ENCODE results near the gene APOBEC3G. TPM values are rescaled to one million over a fixed set of nuclear protein-coding genes. Genes with fewer than 3 reads are reported as not detected.
"Not testable (repeated sequence)": the region's sequence is repeated elsewhere in the genome, so short reads cannot be mapped to it uniquely, and the experiment has no call there.

The APOBEC3G gene
- polyA plus RNA-seq, 1 donor (not counting 4 experiments of a cell fraction or from before 2014, with no cell fraction given): 7.8 TPM

DNA sequence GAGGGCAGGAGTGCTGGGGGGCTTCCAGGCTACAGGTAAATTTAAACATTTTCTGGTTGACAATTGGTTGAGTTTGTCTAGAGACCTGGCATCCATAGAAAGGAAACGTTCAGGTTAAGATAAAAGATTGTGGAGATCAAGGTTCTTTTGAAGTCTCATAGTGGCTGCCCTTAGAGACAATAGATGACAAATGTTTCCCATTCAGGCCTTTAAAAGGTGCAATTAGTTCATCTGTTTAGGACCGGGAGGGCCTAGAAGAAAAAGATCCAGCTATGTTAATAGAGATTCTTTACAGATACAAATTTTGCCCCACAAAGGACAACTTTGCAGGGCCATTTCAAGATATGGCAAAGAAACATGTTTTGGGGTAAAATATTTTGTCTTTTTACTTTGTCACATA is 40.0 kb upstream of the APOBEC3G start:
- H3K4me3 ChIP-seq (ENCODE audit: control insufficient read depth in 2 of 3, extremely low read depth in 1 of 3, insufficient read depth in 2 of 3, low read depth in 1 of 3, low read length in 3 of 3); H4K20me1 ChIP-seq (ENCODE audit: control insufficient read depth, extremely low read depth, insufficient read depth, low read length); H3K4me2 ChIP-seq (ENCODE audit: control insufficient read depth, extremely low read depth, insufficient read depth, low read depth, low read length); H3K9ac ChIP-seq (ENCODE audit: control insufficient read depth, extremely low read depth, insufficient read depth, low read length); H3K36me3 ChIP-seq (ENCODE audit: control insufficient read depth in 2 of 2, extremely low read depth in 1 of 2, insufficient read depth in 2 of 2, low read length in 2 of 2); H3K27ac ChIP-seq (ENCODE audit: control insufficient read depth, insufficient read depth, low read length); DNase-seq (ENCODE audit: low read depth, low spot score); H3K79me2 ChIP-seq (ENCODE audit: control insufficient read depth, insufficient read depth, low read length); H3K9me3 ChIP-seq (ENCODE audit: control insufficient read depth, low read depth, low read length); H3K27me3 ChIP-seq (ENCODE audit: control insufficient read depth, extremely low read depth, insufficient read depth, low read length); FAIRE-seq; H3K9me1 ChIP-seq (ENCODE audit: control insufficient read depth, extremely low read depth, insufficient read depth, low read length); H3K4me1 ChIP-seq (ENCODE audit: control insufficient read depth, extremely low read depth, insufficient read depth, low read length); dilution Hi-C loops (cut with MboI; ENCODE audit: extremely low pct_ligation_motif_present, low sequenced_read_pairs); H2AFZ ChIP-seq (ENCODE audit: control insufficient read depth, low read length): not testable (repeated sequence)

DNA sequence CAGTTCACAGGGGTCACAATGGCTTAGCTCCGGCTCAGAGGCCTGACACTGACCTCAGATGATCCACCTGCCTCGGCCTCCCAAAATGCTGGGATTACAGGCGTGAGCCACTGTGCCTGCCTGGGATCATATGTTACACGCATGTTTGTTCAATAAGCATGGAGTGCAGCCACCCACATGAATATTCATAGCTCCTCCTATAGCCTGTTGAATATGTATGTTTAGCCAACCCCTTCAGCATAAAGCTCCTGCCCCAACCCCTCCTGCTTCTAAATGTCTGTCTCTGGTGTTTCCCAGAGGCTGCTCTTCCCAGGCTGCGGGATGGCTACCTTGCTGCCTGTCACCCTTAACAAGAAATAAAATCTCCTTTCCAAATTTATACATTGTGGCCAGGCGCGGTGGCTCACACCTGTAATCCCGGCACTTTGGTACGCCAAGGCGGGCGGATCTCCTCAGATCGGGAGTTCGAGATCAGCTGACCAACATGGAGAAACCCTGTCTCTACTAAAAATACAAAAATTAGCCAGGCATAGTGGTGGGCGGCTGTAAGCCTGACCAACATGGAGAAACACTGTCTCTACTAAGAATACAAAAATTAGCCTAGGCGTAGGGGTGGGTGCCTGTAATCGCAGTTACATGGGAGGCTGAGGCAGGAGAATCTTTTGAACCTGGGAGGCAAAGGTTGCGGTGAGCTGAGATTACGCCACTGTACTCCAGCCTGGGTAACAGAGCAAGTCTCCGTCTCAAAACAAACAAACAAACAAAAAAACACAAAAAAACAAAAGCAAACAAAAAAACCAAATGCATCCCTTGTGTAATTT is 37.6 kb upstream of the APOBEC3G start:
- Histone ChIP-seq H3K4me3 (ENCODE audit: control insufficient read depth in 2 of 3, extremely low read depth in 1 of 3, insufficient read depth in 2 of 3, low read depth in 1 of 3, low read length in 3 of 3) (no peak overlapping the region), H3K9me3 (ENCODE audit: control insufficient read depth, low read depth, low read length) (no peaks in the 10 kb centered on the region), H3K79me2 (ENCODE audit: control insufficient read depth, insufficient read depth, low read length) (peaks cover 7% of the 10 kb centered on the region), H3K4me1 (ENCODE audit: control insufficient read depth, extremely low read depth, insufficient read depth, low read length) (peaks cover 3% of the 10 kb centered on the region), H3K27ac (ENCODE audit: control insufficient read depth, insufficient read depth, low read length) (no peak overlapping the region), H3K4me2 (ENCODE audit: control insufficient read depth, extremely low read depth, insufficient read depth, low read depth, low read length) (no peak overlapping the region), H3K9me1 (ENCODE audit: control insufficient read depth, extremely low read depth, insufficient read depth, low read length) (no peaks in the 10 kb centered on the region), H3K27me3 (ENCODE audit: control insufficient read depth, extremely low read depth, insufficient read depth, low read length) (no peaks in the 10 kb centered on the region), H3K9ac (ENCODE audit: control insufficient read depth, extremely low read depth, insufficient read depth, low read length) (no peak overlapping the region), H3K36me3 (ENCODE audit: control insufficient read depth in 2 of 2, extremely low read depth in 1 of 2, insufficient read depth in 2 of 2, low read length in 2 of 2) (peaks cover 0 to 1% of the 10 kb centered on the region in 2 experiments), H2AFZ (ENCODE audit: control insufficient read depth, low read length) (no peak overlapping the region), H4K20me1 (ENCODE audit: control insufficient read depth, extremely low read depth, insufficient read depth, low read length) (no peaks in the 10 kb centered on the region)
- DNase-seq (ENCODE audit: low read depth, low spot score) (no peak), FAIRE-seq (no peak)
- dilution Hi-C loops (cut with MboI; ENCODE audit: extremely low pct_ligation_motif_present, low sequenced_read_pairs): no loop called here
- TF ChIP-seq, protein P1, sequence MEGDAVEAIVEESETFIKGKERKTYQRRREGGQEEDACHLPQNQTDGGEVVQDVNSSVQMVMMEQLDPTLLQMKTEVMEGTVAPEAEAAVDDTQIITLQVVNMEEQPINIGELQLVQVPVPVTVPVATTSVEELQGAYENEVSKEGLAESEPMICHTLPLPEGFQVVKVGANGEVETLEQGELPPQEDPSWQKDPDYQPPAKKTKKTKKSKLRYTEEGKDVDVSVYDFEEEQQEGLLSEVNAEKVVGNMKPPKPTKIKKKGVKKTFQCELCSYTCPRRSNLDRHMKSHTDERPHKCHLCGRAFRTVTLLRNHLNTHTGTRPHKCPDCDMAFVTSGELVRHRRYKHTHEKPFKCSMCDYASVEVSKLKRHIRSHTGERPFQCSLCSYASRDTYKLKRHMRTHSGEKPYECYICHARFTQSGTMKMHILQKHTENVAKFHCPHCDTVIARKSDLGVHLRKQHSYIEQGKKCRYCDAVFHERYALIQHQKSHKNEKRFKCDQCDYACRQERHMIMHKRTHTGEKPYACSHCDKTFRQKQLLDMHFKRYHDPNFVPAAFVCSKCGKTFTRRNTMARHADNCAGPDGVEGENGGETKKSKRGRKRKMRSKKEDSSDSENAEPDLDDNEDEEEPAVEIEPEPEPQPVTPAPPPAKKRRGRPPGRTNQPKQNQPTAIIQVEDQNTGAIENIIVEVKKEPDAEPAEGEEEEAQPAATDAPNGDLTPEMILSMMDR (optimal IDR thresholded peaks at IDR 0.05 in 1 of 3, IDR thresholded peaks at IDR 0.05 in 1 of 3, conservative IDR thresholded peaks at IDR 0.05 in 1 of 3; ENCODE audit: extremely low read depth in 1 of 3, insufficient read depth in 2 of 3, low read length in 3 of 3): no peak
- no peak for TF ChIP-seq EZH2 (IDR thresholded peaks at IDR 0.05; ENCODE audit: low read length)

- FAIRE-seq; H3K27ac ChIP-seq (ENCODE audit: control insufficient read depth, insufficient read depth, low read length); dilution Hi-C loops (cut with MboI; ENCODE audit: extremely low pct_ligation_motif_present, low sequenced_read_pairs); DNase-seq (ENCODE audit: low read depth, low spot score); H4K20me1 ChIP-seq (ENCODE audit: control insufficient read depth, extremely low read depth, insufficient read depth, low read length); H3K9ac ChIP-seq (ENCODE audit: control insufficient read depth, extremely low read depth, insufficient read depth, low read length); H2AFZ ChIP-seq (ENCODE audit: control insufficient read depth, low read length); H3K9me1 ChIP-seq (ENCODE audit: control insufficient read depth, extremely low read depth, insufficient read depth, low read length); H3K36me3 ChIP-seq (ENCODE audit: control insufficient read depth in 2 of 2, extremely low read depth in 1 of 2, insufficient read depth in 2 of 2, low read length in 2 of 2); H3K4me2 ChIP-seq (ENCODE audit: control insufficient read depth, extremely low read depth, insufficient read depth, low read depth, low read length); H3K27me3 ChIP-seq (ENCODE audit: control insufficient read depth, extremely low read depth, insufficient read depth, low read length); H3K79me2 ChIP-seq (ENCODE audit: control insufficient read depth, insufficient read depth, low read length); H3K4me3 ChIP-seq (ENCODE audit: control insufficient read depth in 2 of 3, extremely low read depth in 1 of 3, insufficient read depth in 2 of 3, low read depth in 1 of 3, low read length in 3 of 3); H3K9me3 ChIP-seq (ENCODE audit: control insufficient read depth, low read depth, low read length); H3K4me1 ChIP-seq (ENCODE audit: control insufficient read depth, extremely low read depth, insufficient read depth, low read length): not testable (repeated sequence)
These were observed 36.9 kb upstream of the APOBEC3G start for GRCh38 chr22:39040155-39040537.

- H3K4me1 ChIP-seq (ENCODE audit: control insufficient read depth, extremely low read depth, insufficient read depth, low read length); H3K9me3 ChIP-seq (ENCODE audit: control insufficient read depth, low read depth, low read length); H4K20me1 ChIP-seq (ENCODE audit: control insufficient read depth, extremely low read depth, insufficient read depth, low read length); H3K36me3 ChIP-seq (ENCODE audit: control insufficient read depth in 2 of 2, extremely low read depth in 1 of 2, insufficient read depth in 2 of 2, low read length in 2 of 2); dilution Hi-C loops (cut with MboI; ENCODE audit: extremely low pct_ligation_motif_present, low sequenced_read_pairs); H3K27ac ChIP-seq (ENCODE audit: control insufficient read depth, insufficient read depth, low read length); H3K27me3 ChIP-seq (ENCODE audit: control insufficient read depth, extremely low read depth, insufficient read depth, low read length); H3K9me1 ChIP-seq (ENCODE audit: control insufficient read depth, extremely low read depth, insufficient read depth, low read length); DNase-seq (ENCODE audit: low read depth, low spot score); H3K79me2 ChIP-seq (ENCODE audit: control insufficient read depth, insufficient read depth, low read length): not testable (repeated sequence)
- Histone ChIP-seq H3K4me3 (ENCODE audit: control insufficient read depth in 2 of 3, extremely low read depth in 1 of 3, insufficient read depth in 2 of 3, low read depth in 1 of 3, low read length in 3 of 3) (peak within 1 kb of the TSS; percentile 58 to 86 (median 72)), H3K4me2 (ENCODE audit: control insufficient read depth, extremely low read depth, insufficient read depth, low read depth, low read length) (peak within 1 kb of the TSS; percentile 80), H2AFZ (ENCODE audit: control insufficient read depth, low read length) (peak within 1 kb of the TSS; percentile 49), H3K9ac (ENCODE audit: control insufficient read depth, extremely low read depth, insufficient read depth, low read length) (peak within 1 kb of the TSS; percentile 72)
- peak; percentile 73 for FAIRE-seq
These were observed 36.4 kb upstream of the APOBEC3G start, which contains the start of gene APOBEC3F for GRCh38 chr22:39040538-39041296. Gene APOBEC3F, plus strand, starts transcription at chr22:39040864. Its CDS starts 97 bp downstream, at chr22:39040961.

Measured in keratinocyte (primary cell).